ENCODE results near the gene AFF3. TPM values are rescaled to one million over a fixed set of nuclear protein-coding genes. Genes with fewer than 3 reads are reported as not detected.

The AFF3 gene
- total and polyA plus RNA-seq, 2 experiments from 2014 or later: 7.3 to 7.8 TPM

DNA sequence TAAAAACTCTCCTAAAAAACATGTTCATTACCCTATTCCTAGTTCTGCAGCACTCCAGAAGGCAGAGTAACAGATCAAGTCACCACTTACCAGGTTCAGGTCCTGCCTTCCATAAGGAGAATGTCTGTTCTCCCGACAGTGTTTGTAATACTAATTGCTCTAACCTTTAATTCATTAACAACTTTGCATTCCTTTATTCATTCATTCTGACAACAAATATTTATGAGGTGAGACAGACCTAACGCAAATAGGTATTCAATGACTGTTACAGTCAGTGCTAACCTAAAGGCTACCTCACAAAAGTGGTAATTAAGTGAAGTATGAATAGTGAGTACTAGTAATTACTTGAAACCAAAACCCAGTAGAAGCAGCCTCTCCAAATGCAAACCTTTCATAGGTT, 224.0 kb downstream of the AFF3 start:
- Histone ChIP-seq H3K9me3 (ENCODE audit: low read depth) (no peaks in the 10 kb centered on the region), H3K36me3 (replicated peaks; ENCODE audit: insufficient read depth, low read depth) (no peaks in the 10 kb centered on the region), H2AFZ (no peak overlapping the region), H3K79me2 (no peaks in the 10 kb centered on the region), H3K27ac (no peak overlapping the region), H3K4me3 (no peak overlapping the region), H3K9me2 (replicated peaks; ENCODE audit: insufficient read depth) (no peaks in the 10 kb centered on the region), H4K20me1 (ENCODE audit: insufficient read depth, poor library complexity, severe bottlenecking) (no peaks in the 10 kb centered on the region), H3K4me1 (ENCODE audit: insufficient read depth) (no peaks in the 10 kb centered on the region), H3K27me3 (no peaks in the 10 kb centered on the region), H3K4me2 (no peak overlapping the region)
- WGBS (ENCODE audit: low lambda C conversion rate, missing lambda C conversion rate): 66% methylated on average over 2 of the region's 2 CpGs
- TF ChIP-seq EZH2phosphoT487 (IDR thresholded peaks at IDR 0.05; ENCODE audit: low read depth, severe bottlenecking, unreplicated experiment) (no peak), EZH2 (IDR thresholded peaks at IDR 0.05; ENCODE audit: borderline replicate concordance) (no peak)
- no peak for DNase-seq (ENCODE audit: low spot score)

DNA sequence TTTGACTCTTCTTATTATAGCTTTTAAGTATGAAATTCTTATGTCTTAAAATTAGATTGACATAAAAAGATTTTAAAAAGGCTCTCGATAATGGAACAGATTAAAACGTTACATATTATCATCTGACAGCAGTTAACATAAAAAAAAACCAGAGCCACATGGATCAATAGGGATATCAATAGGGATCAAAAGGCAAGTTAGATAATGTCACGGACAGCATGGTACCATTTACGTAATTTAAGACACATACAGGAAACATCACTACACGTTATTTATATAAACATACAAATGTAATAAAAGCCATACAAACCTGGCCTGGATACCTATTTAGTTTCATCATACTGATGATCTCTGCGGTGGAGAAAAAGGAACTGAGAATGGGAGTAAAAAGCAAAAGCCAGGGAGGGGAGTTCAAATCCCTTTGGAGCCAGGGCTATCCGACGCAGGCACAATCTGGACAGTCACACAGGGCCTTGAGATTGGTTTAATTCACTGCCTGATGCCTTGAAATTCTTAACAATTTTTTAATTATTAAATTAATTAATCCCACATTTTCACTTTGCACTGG, 227.2 kb downstream of the AFF3 start:
- H2AFZ ChIP-seq: no peak overlapping the region
- DNase-seq (ENCODE audit: low spot score): no peak
- H3K9me3 ChIP-seq (ENCODE audit: low read depth): no peaks in the 10 kb centered on the region
- no peak overlapping the region for H3K27ac ChIP-seq
- no peaks in the 10 kb centered on the region for H3K36me3 ChIP-seq (replicated peaks; ENCODE audit: insufficient read depth, low read depth)
- H3K27me3 ChIP-seq: no peaks in the 10 kb centered on the region
- H4K20me1 ChIP-seq (ENCODE audit: insufficient read depth, poor library complexity, severe bottlenecking): no peaks in the 10 kb centered on the region
- no peak overlapping the region for H3K4me2 ChIP-seq
- no peak overlapping the region for H3K4me3 ChIP-seq
- 73% methylated on average over 8 of the region's 8 CpGs for WGBS (ENCODE audit: low lambda C conversion rate, missing lambda C conversion rate)
- no peak for TF ChIP-seq EZH2phosphoT487 (IDR thresholded peaks at IDR 0.05; ENCODE audit: low read depth, severe bottlenecking, unreplicated experiment)
- TF ChIP-seq EZH2 (IDR thresholded peaks at IDR 0.05; ENCODE audit: borderline replicate concordance): no peak
- TF ChIP-seq, protein P1, sequence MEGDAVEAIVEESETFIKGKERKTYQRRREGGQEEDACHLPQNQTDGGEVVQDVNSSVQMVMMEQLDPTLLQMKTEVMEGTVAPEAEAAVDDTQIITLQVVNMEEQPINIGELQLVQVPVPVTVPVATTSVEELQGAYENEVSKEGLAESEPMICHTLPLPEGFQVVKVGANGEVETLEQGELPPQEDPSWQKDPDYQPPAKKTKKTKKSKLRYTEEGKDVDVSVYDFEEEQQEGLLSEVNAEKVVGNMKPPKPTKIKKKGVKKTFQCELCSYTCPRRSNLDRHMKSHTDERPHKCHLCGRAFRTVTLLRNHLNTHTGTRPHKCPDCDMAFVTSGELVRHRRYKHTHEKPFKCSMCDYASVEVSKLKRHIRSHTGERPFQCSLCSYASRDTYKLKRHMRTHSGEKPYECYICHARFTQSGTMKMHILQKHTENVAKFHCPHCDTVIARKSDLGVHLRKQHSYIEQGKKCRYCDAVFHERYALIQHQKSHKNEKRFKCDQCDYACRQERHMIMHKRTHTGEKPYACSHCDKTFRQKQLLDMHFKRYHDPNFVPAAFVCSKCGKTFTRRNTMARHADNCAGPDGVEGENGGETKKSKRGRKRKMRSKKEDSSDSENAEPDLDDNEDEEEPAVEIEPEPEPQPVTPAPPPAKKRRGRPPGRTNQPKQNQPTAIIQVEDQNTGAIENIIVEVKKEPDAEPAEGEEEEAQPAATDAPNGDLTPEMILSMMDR (IDR thresholded peaks at IDR 0.05; ENCODE audit: poor library complexity): no peak
- H3K4me1 ChIP-seq (ENCODE audit: insufficient read depth): no peaks in the 10 kb centered on the region
- H3K9me2 ChIP-seq (replicated peaks; ENCODE audit: insufficient read depth): no peaks in the 10 kb centered on the region
- H3K79me2 ChIP-seq: no peaks in the 10 kb centered on the region

DNA sequence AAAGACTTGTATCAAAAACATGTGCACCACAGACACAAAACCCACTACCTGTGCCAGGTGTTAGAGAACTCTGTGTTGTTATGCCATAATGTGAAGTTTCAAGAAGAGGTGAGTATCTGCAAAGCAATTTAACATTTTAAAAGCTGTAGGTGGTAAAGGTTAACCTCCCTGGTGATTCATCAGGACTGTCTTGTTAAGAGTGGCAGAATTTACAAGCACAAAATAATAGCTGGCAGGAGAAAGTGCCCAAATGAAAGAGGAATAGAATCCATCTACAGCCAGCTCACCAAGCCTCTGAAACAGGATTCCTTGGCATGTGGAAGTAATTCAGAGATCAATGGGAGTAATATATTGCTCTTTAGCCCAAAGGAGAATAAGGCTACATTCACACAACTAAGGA, 230.7 kb downstream of the AFF3 start:
- Histone ChIP-seq H3K27ac (no peak overlapping the region), H3K4me3 (no peak overlapping the region), H3K36me3 (replicated peaks; ENCODE audit: insufficient read depth, low read depth) (no peaks in the 10 kb centered on the region), H3K9me3 (ENCODE audit: low read depth) (no peaks in the 10 kb centered on the region), H3K4me2 (no peak overlapping the region), H3K79me2 (no peaks in the 10 kb centered on the region), H4K20me1 (ENCODE audit: insufficient read depth, poor library complexity, severe bottlenecking) (no peaks in the 10 kb centered on the region), H3K9me2 (replicated peaks; ENCODE audit: insufficient read depth) (no peaks in the 10 kb centered on the region), H3K27me3 (no peaks in the 10 kb centered on the region), H2AFZ (no peak overlapping the region), H3K4me1 (ENCODE audit: insufficient read depth) (no peaks in the 10 kb centered on the region)
- no peak for DNase-seq (ENCODE audit: low spot score)
- TF ChIP-seq EZH2 (IDR thresholded peaks at IDR 0.05; ENCODE audit: borderline replicate concordance) (no peak), EZH2phosphoT487 (IDR thresholded peaks at IDR 0.05; ENCODE audit: low read depth, severe bottlenecking, unreplicated experiment) (no peak)
- TF ChIP-seq, protein P1 (IDR thresholded peaks at IDR 0.05; ENCODE audit: poor library complexity): no peak

DNA sequence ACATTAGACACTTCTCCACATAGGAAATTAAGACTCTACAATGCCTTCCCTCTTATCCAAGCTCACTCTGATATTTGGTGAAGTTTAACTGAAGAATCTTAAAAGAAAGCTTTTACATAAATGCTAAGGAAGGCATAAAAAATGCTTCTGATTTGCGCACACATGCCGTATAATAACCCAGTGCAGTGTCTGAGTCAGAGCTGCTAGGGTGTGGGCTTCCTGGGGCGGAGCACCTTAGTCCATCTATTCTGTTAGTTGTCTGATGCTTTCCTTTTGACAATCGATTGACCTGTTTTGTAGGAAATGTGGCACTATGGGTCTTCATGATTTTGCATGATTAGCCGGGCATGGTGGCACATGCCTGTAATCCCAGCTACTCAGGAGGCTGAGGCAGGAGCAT, 231.5 kb downstream of the AFF3 start:
- no peak for TF ChIP-seq EZH2phosphoT487 (IDR thresholded peaks at IDR 0.05; ENCODE audit: low read depth, severe bottlenecking, unreplicated experiment)
- TF ChIP-seq EZH2 (IDR thresholded peaks at IDR 0.05; ENCODE audit: borderline replicate concordance): no peak
- TF ChIP-seq, protein P1 (IDR thresholded peaks at IDR 0.05; ENCODE audit: poor library complexity): no peak
- Histone ChIP-seq H4K20me1 (ENCODE audit: insufficient read depth, poor library complexity, severe bottlenecking) (no peaks in the 10 kb centered on the region), H3K27me3 (no peaks in the 10 kb centered on the region), H3K79me2 (no peaks in the 10 kb centered on the region), H3K27ac (no peak overlapping the region), H3K4me2 (no peak overlapping the region), H3K36me3 (replicated peaks; ENCODE audit: insufficient read depth, low read depth) (no peaks in the 10 kb centered on the region), H3K9me3 (ENCODE audit: low read depth) (no peaks in the 10 kb centered on the region), H3K4me3 (no peak overlapping the region), H2AFZ (no peak overlapping the region), H3K4me1 (ENCODE audit: insufficient read depth) (no peaks in the 10 kb centered on the region), H3K9me2 (replicated peaks; ENCODE audit: insufficient read depth) (no peaks in the 10 kb centered on the region)
- no peak for DNase-seq (ENCODE audit: low spot score)
- WGBS (ENCODE audit: low lambda C conversion rate, missing lambda C conversion rate): 93% methylated on average over 5 of the region's 5 CpGs

All from hepatocyte (in vitro differentiated cells).